Daoy (cell line): ENCODE data around the gene TTC39C. TPM values are rescaled to one million over a fixed set of nuclear protein-coding genes. Genes with fewer than 3 reads are reported as not detected.

Source experiments
- DNase-seq: peaks from one replicate; pipeline ENCODE4 v3.0.0-alpha.2; 2015; ENCODE audit warnings: low read depth
- total RNA-seq: library from RNA; depleted of rRNA; stranded (reverse); fragments of >200 nt; shearing (Covaris generic); gene quantifications from 2 replicates; pipeline ENCODE4 v1.2.3, GENCODE V29; 2014

TTC39C gene
- total RNA-seq, 1 experiment from 2014 or later = 18.3 TPM

GRCh38 chr18:23992089-23992940, 22.2 kb upstream of the TTC39C start:
- DNase-seq = peak; percentile 50

GRCh38 chr18:23992941-23993280, 21.6 kb upstream of the TTC39C start:
- DNase-seq = no peak

DNA sequence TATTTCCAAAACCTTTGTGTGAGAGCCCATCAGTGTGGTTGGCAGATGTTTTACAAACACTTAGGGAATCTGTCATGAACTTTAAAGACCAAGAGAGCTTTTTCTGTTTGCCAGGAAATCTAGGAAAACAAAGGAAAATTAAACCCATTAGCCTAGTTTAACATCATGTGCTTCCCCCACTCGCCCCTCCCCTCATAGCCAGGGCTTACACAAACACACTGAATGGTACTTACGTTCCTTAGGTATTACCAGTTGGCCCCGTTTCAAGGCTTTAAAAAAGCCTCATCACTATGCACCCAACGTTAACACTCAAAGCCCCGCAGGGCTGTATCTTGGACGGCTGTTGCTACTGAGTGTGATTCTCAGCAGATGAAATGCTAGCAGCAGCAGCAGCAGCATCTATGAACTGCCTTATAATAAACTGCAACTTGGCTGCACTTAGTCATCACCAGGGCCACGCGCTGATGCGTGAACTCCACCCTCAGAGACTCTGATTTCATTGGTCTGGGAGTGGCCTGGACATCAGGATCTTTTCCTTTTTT, 20.1 kb upstream of the TTC39C start:
- peak; percentile 78 for DNase-seq

GRCh38 chr18:23995180-23995579, 19.4 kb upstream of the TTC39C start:
- no peak for DNase-seq

DNA sequence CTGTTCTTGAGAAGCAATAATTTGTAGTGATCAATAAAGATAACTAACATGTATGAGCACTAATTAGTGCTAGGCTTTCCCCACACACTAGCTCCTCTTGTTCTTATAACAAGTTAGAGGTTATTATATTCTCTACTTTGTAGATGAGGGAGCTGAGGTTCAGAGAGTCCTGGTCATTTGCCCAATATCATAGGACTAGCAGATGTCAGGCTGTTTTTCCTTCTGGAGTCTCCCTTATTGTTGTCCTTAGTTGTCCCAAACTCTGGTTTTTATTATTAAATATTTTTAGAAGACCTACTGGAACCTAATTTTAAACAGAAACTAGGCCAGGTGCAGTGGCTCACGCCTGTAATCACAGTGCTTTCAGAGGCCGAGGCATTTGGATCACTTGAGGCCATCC, 16.5 kb upstream of the TTC39C start:
- DNase-seq = no peak

DNA sequence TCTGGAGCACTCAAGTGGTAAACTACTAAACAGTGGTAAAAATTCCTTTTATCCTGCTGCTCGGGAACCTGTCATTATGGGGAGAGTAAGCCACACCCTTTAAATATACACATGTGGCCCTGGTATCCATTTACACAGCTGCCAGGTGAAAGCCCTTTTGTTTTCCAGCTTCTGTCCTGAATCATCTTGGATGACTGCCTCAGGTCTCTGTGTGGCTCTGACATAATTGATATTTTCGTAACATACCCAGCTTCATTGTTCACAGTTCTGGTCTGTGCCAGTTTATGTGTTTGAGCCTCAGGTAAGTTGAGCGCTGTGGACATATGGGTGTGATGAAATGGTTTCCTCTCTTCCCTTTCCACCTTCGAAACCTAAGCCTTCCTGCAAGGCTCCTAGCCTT, 15.7 kb upstream of the TTC39C start:
- DNase-seq = peak; percentile 30

- no peak for DNase-seq
Observed at GRCh38 chr18:24000613-24001490, 13.7 kb upstream of the TTC39C start.

- DNase-seq = no peak
Observed at GRCh38 chr18:24002479-24002878, 12.1 kb upstream of the TTC39C start.

GRCh38 chr18:24003288-24003687, 11.3 kb upstream of the TTC39C start:
- no peak for DNase-seq

GRCh38 chr18:24003903-24004640, 10.5 kb upstream of the TTC39C start:
- DNase-seq = no peak

DNA sequence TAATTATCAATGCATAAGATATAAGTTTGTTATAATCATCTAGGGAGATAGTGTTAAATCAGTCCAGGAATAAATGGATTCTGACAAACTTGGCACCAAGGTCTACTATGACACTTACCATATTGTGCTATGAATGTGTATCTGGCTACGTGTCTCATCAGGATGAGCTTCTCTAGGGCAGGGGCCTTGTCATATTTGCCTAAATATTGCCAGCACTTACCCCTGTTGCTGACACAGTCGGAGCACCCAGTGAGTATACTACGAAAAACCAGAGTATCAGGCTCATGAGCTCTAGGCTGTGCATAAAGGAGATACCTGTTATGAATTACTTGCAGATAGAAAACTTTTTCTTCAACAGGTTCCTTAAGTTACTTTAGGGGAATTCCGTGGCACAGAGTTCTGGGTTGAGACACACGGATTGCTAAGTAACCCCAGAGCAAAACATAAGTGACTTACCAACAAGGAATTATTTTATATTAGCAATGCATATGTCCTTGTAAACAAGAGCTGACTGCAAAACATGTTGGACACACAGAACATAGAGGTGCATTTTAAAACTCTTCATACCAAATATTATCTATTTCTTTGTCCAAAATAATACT, 7.7 kb upstream of the TTC39C start:
- no peak for DNase-seq

- no peak for DNase-seq
Observed at GRCh38 chr18:24009246-24009645, 5.3 kb upstream of the TTC39C start.

DNA sequence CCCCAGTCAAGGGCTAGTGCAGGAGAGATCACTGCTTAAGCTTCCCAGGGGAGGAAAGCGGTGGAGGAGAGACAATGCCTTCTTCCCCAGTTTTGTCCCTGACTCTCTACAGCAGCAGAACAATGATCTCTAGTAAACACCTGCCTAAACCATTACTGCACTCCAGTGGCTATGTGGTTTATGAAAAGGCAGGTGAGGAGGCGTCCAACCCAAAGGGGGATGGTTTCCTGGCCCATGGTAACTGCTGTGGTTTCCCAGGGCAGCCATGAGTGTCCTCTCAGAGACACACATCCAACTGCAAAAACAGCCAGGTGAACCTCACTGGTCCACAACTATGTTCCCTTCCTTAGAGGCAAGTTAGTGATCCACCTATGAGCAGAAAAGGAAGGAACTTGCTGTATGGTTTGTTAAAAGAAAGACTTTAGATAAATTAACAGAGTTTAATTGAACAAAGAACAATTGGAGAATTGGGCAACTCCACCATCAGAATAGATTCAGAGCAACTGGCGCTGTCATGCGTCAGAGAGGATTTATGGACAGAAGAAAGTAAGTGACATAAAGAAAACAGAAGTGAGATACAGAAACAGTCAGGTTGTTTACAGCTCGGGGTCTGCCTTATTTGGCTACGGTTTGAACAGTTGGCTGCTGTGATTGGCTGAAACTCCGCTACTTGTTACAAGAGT, 4.8 kb upstream of the TTC39C start:
- DNase-seq = no peak

DNA sequence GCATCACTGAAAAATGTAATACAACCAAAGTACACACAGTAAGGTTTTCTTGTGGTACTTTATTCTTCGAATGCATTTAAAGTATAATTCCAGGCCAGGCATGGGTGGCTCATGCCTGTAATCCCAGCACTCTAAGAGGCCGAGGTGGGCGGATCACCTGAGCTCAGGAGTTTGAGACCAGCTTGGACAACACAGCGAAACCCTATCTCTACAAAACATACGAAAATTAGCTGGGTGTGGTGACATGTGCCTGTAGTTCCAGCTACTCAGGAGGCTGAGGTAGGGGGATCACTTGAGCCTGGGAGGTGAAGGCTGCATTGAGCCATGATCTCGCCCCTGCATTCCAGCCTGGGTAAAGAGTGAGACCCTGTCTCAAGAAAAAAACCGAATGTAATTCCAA, 3.9 kb upstream of the TTC39C start:
- DNase-seq = no peak

GRCh38 chr18:24011123-24011917, 3.2 kb upstream of the TTC39C start:
- DNase-seq = no peak

GRCh38 chr18:24013051-24013450, 1.5 kb upstream of the TTC39C start:
- no peak for DNase-seq

GRCh38 chr18:24014986-24015638, 558 bp downstream of the TTC39C start:
- peak; percentile 41 for DNase-seq

- no peak for DNase-seq
Observed at GRCh38 chr18:24015639-24016631, 1.4 kb downstream of the TTC39C start.
